ENCODE measurements around the gene KIF3A.
A peak's percentile ranks its signal among the peaks of the same experiment; 100 is the strongest.

Gene KIF3A

DNA sequence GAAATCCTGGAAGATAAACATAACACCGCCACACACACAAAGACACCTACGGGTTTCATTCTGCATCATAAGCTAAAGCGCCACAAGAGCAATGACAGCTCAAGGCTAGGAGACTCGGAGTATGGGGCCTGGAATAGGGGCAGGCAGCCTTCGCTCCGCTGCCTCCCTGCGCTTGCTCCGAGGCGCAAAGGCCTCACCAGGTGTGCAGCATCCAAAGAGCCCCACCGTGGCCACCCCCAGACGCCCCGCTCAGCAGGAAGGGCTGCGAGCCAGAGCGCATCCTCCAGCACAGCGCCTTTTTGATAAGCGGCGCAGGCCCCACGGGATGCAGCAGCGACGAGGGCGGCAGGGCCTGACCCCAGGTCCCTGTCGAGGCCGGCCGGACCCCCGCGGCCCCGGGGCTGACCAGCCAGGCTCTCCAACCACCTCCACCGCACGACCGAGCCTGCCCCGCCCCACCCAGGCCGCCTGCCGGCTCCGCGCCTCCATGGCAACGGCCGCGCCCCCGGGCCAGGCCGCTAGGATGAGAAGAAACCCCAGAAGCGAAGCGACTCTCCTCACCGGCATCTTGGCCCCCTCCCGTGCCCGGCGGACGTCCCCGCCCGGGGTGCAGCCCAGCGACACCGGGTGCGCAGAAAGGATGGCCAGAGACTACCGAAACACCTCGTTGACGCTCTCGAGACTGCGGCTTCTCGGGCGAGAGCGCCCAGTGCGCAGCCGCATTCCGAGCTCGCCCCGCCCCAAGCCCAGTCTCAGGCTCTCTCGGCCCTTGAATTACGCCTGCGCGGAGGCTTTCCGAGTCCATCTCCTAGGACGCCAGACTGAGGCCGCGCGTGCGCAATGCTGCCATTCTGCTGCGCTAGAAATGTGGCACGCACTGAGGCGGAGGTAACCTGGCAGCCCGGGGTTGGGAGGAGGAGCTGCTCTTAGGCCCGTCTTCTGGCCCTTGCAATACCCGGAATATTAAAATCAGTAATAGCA, at the start of gene KIF3A:
KIF3A (minus strand) TSS at position 694 of the 981 bp plus-strand sequence; CDS start at position 567, 127 bp downstream.
- peak; percentile 100 for DNase-seq (ENCODE audit: low spot score)

- DNase-seq (ENCODE audit: low spot score) = peak; percentile 78
Observed at GRCh38 chr5:132787076-132787475, 49.7 kb upstream of the KIF3A start.

GRCh38 chr5:132785864-132786263, 48.5 kb upstream of the KIF3A start:
- no peak for DNase-seq (ENCODE audit: low spot score)

DNA sequence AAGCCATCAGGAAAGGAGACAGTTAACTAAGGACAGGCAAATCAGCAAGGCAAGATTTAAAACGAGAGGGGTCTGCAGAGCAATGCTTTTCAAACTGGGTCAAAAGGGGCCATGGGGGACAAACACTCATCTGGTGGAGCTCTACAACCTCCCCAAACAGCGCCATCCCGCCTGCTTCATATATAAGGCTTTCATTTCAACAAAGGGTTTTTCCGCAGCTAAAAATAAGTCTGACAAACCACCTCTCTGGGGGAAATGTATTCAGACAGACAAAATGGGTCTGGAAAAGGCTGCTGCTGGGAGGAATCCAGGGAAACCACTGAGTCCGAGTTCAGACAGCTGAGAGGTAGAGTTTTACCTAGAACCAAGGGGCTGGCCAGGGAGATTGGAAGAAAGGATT, 48.0 kb upstream of the KIF3A start:
- DNase-seq (ENCODE audit: low spot score) = no peak

DNA sequence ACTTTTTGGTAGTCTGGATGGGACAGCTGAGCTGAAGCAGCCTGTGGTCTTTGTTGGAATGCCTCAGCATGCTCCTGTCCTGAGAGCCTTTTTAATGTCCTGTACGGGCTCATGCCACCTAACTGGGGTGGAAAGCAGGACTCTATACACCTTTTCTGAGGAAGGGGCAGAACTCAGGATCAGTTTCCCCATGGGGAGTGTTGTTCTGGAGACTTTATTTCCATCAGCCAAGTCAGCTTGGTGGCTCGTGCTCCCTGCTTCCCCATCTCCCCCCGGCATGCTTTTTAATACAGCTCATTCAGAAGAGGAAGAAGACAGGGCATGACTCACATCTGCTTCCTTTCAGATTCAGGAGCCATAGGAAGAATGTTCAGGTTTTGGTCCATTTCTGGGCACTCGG, 44.8 kb upstream of the KIF3A start:
- DNase-seq (ENCODE audit: low spot score) = peak; percentile 48

DNA sequence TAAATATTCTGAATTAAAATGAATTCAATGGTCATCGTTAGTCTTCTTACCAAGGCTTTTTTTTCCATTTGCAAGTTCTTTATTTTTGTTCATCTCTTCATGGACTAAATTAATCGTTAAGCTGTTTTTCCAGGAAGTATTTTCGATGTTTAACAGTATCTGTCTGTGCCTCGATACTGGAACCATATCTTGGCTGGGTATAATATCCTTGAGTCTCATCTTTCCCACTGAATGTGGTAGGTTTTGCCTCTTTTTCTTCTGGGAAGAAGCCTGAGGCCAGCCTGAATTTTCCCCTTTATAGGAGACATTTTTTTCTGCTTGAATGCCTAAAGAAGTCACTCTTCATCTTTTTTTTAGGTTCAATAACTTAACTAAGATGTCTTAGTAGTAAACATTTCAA, 43.7 kb upstream of the KIF3A start:
- DNase-seq (ENCODE audit: low spot score) = no peak

DNA sequence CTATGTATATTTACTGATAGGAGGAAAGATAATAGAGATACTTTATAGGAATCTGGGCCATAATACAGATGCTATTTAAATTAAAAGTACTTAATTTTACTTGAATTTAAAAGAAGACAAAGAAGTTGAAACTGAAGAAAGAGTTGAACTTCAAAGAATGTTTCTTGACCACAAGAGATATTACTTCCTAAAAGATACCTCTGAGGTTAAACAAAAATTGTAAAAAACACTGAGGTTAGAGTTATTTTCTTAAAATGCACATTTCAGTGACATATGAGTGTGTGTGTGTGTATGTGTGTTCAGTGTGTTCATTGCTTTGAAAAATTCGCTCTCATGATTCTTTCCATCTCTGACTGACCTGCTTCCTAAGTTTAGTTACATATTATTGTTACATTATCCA, 43.2 kb upstream of the KIF3A start:
- DNase-seq (ENCODE audit: low spot score) = no peak

GRCh38 chr5:132779961-132780360, 42.6 kb upstream of the KIF3A start:
- DNase-seq (ENCODE audit: low spot score) = no peak

DNA sequence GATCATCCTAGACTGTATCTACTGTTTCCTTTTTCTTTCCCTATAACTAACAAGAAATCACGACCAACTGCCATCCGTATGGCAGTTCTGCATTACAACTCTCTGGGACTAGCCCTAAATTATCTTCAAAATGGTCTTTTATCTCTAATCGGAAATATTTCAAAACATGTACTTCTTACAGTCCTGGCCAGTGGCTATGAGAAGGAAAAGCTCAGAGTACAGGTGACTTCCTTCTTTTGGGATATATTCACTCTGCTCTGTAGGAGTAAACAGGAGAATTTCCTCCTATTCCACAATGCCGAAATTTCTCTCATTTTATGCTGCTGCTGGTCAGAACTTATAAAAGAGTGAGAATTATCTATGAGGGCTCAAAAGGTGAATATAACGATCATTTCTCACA, 41.5 kb upstream of the KIF3A start:
- DNase-seq (ENCODE audit: low spot score) = no peak

DNA sequence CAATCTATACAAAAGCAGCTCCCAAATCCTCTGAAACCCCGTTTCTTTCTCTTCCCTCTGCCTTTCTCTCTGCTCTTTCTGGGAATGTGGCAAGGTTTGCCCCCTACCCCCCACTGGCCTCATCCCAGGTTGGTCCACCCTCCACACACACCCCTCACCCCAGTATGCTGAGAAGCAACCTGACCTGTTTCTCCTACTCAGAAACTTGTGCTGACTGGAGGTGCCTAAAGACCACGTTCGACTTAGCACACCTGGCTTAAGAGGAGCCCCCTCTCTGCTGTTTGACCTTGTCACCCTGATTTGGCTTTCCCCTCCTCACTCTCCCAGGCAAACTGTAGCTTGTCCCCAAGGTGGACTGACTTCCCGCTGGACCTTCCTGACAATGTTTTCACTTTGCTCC, 40.8 kb upstream of the KIF3A start:
- no peak for DNase-seq (ENCODE audit: low spot score)

DNA sequence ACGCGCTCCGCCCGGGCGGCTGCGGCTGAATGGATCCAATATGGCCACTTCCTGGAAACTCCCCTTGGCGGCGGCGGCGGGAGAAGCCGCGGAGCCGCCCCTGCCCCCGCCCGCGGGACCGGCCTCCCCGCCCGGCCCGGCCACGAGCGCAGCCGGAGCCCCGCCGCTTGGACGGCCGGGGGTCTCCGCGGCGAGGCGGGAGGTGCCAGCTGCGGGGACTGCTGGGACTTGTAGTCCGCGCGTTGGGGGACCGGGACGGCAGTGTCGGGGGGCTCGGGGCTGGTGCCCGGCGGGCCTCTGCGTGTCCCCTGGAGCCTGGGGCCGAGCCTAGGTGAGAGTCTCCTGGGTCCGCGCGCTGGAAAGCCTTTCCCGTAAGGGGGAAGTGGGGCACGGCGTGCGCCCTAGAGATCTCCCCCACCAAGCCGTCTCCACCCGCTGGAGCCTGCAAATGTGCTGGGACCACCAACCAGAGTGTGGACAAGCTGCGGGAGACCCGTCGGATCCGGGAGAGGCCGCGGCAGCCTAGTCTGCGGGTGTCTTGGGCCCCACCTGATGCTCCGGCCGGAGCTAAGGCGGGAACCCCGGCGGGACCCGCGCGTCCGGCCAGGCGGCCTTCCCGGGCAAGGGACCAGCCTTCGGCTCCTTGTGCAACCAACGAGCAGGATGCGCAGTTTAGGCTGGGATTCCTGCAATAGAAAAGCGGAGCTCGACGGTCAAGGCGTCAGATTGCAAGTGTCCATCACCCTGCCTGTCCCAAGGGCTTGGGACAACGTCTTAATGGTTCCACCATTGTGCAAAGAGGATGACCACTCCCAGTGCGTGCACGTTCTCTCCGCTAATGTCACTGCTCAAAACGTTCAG, 40.1 kb upstream of the KIF3A start, which contains the start of gene SEPTIN8:
SEPTIN8 (minus strand) TSS at position 31 of the 861 bp plus-strand sequence. CDS start 102 bp downstream, outside the sequence.
- DNase-seq (ENCODE audit: low spot score) = peak; percentile 82

DNA sequence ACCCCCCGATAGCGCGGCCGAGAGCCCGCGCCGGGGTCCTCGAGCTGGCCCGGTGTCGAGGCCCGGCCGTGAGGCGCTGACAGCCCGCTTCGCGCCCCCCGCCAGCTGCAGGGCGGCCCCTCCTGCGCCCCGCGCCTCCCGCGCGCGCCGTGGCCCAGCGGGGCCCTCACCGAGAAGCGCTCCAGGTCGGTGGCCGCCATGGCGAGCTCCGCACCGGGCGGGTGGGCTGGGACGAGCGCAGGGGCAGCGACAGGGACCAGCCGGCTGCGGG, 39.5 kb upstream of the KIF3A start:
- DNase-seq (ENCODE audit: low spot score) = no peak

DNA sequence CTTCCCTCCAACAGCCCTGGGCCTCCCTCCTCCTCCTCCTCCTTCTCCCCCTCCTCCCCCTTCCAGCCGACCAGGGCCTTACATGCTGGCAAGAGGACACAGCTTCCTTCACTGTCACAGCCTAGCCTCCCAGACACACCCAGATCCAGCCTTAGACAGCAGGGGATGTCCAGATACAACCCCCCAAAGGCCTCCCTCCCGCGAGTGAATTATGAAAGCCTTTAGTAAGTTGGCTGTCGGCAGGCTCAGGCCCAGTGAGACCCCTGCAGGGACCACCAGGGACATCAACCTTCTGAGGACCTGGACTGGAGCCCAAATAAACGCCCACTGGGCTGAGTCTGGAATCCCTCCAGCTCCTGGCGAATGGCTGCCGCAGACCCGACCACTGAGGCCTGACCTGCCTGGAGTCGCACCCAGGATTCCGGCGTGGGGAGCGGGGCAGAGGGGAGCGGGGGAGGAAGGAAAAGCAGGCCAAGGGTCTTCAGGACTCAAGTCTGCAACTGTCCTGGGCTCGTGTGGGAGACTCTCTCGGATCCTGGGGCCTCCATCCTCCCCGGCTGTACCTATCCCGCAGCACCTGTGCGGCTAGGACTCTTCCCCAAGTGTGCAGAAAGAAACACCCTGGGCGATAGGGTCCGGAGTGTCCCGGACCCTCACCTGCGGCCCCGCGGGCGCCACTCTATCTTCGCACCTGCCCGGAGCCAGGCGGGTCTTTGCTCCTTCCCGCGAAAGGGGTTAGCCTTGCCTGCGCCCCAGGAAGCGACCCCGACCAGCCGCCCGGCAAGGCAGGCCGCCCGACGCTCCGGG, 39.0 kb upstream of the KIF3A start:
- DNase-seq (ENCODE audit: low spot score) = peak; percentile 53

DNA sequence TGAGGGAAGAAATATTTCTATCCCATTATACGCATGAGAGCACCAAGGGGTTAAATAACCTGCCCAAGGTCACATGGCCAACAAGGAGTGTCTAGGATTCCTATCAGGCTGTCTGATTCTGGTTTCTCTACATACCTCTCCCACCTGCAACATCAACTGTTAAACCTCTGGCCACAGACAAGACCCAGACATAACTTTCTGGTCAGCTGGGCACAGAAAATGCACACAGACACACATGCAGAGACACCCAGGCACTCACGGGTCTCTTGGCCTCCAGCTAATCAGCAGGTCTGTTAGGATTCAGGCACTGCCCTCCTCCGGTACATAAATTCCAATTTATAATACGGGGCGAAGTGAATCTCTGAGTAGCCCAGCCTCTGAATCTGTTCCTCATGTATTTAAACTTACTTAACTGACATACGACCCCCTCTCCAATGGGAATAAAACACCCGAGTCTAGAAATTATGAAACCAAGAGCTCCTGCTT, 38.2 kb upstream of the KIF3A start:
- DNase-seq (ENCODE audit: low spot score) = no peak

GRCh38 chr5:132774896-132775295, 37.5 kb upstream of the KIF3A start:
- no peak for DNase-seq (ENCODE audit: low spot score)

- DNase-seq (ENCODE audit: low spot score) = no peak
Observed at GRCh38 chr5:132774406-132774805, 37.1 kb upstream of the KIF3A start.

- DNase-seq (ENCODE audit: low spot score) = no peak
Observed at GRCh38 chr5:132773601-132774355, 36.4 kb upstream of the KIF3A start.

GRCh38 chr5:132773114-132773513, 35.8 kb upstream of the KIF3A start:
- DNase-seq (ENCODE audit: low spot score) = no peak

GRCh38 chr5:132772291-132773070, 35.1 kb upstream of the KIF3A start:
- no peak for DNase-seq (ENCODE audit: low spot score)

GRCh38 chr5:132771503-132771998, 34.2 kb upstream of the KIF3A start:
- DNase-seq (ENCODE audit: low spot score) = peak; percentile 82

Data from AG20443 (cell line).